Panc1 (cell line): ENCODE data around the gene ING2. TPM values are rescaled to one million over a fixed set of nuclear protein-coding genes. Genes with fewer than 3 reads are reported as not detected.
"Not testable (repeated sequence)": the region's sequence is repeated elsewhere in the genome, so short reads cannot be mapped to it uniquely, and the experiment has no call there.

Source experiments
- ATAC-seq: fragments of 200-7000 bp; cut with Tn5 transposase; 2 replicates; pipeline ENCODE4 v1.9.1; 2020; ENCODE audit warnings: mild to moderate bottlenecking, moderate library complexity
- BruUV-seq: library from RNA; stranded (reverse); fragments of 400-500 nt; replicated peaks from 2 replicates; lab custom pipeline; 2021; lab: Mats Ljungman, UMichigan
- CTCF ChIA-PET: fragments of 300-600 bp; sonication (Branson Sonifier 250); formaldehyde crosslinking; loops from one replicate; lab custom pipeline; 2022; ENCODE audit warnings: antibody characterized with exemption; lab: Charles Lee
- POLR2A ChIA-PET: fragments of 300-600 bp; sonication (Branson Sonifier 250); formaldehyde crosslinking; loops from one replicate; lab custom pipeline; 2022; ENCODE audit warnings: antibody characterized with exemption; lab: Charles Lee
- DNase-seq: peaks from one replicate; pipeline ENCODE4 v3.0.0-alpha.2; 2010; ENCODE audit warnings: low read depth, low spot score
- H3K27ac ChIP-seq: 2 replicates; pipeline ENCODE4 v1.5.1; 2011; ENCODE audit warnings: mild to moderate bottlenecking, low read length, inconsistent platforms
- H3K27me3 ChIP-seq: fragments of 200-500 bp; sonication (Bioruptor generic); 2 replicates; pipeline ENCODE4 v1.6.0; 2014; ENCODE audit warnings: low read length, inconsistent platforms; ENCODE audit not compliant: control insufficient read depth, insufficient read depth
- H3K36me3 ChIP-seq: fragments of 200-500 bp; sonication (Bioruptor generic); 2 replicates; pipeline ENCODE4 v1.5.1; 2014; ENCODE audit warnings: inconsistent platforms, mild to moderate bottlenecking, low read length, moderate library complexity; ENCODE audit not compliant: control insufficient read depth, insufficient read depth
- H3K4me1 ChIP-seq: 2 replicates; pipeline ENCODE4 v1.5.1; 2011; ENCODE audit warnings: inconsistent platforms, mild to moderate bottlenecking, low read length, moderate library complexity; ENCODE audit not compliant: control insufficient read depth, insufficient read depth
- H3K4me3 ChIP-seq, 2 experiments: 2 replicates each; pipeline ENCODE4 v1.5.1; 2011 to 2012; ENCODE audit warnings: low read depth in 2 of 2, low read length in 2 of 2, mild to moderate bottlenecking in 2 of 2, inconsistent platforms in 1 of 2, moderate library complexity in 1 of 2
- H3K9me3 ChIP-seq: fragments of 200-500 bp; sonication (Bioruptor generic); 2 replicates; pipeline ENCODE4 v1.5.1; 2014; ENCODE audit warnings: low read depth, mild to moderate bottlenecking, inconsistent platforms, low read length, moderate library complexity; ENCODE audit not compliant: control insufficient read depth, insufficient read depth
- CTCF ChIP-seq: fragments of 450-650 bp; IDR thresholded peaks from 2 replicates; pipeline ENCODE4 v1.5.1; 2017; ENCODE audit warnings: mild to moderate bottlenecking
- POLR2AphosphoS5 ChIP-seq: IDR thresholded peaks from 2 replicates; pipeline ENCODE4 v1.6.1; 2012; ENCODE audit warnings: mild to moderate bottlenecking, low read depth, low read length, moderate library complexity
- REST ChIP-seq, 2 experiments: IDR thresholded peaks; 2 replicates each; pipeline ENCODE4 v1.6.1; 2011 to 2012; ENCODE audit warnings: low read depth in 2 of 2, control low read depth in 1 of 2, low read length in 1 of 2, mild to moderate bottlenecking in 1 of 2, moderate library complexity in 1 of 2; ENCODE audit not compliant: insufficient read depth in 1 of 2
- SIN3A ChIP-seq: IDR thresholded peaks from 2 replicates; pipeline ENCODE4 v1.6.1; 2012; ENCODE audit warnings: low read depth, mild to moderate bottlenecking, low read length, moderate library complexity, borderline replicate concordance; ENCODE audit not compliant: insufficient read depth
- TCF7L2 ChIP-seq: IDR thresholded peaks from 2 replicates; pipeline ENCODE4 v1.6.1; 2011; ENCODE audit warnings: mild to moderate bottlenecking, low read depth, low read length, inconsistent platforms
- in situ Hi-C: cut with HindIII; loops from 2 replicates; pipeline ENCODE4 v1.10.0; 2016; ENCODE audit warnings: low sequenced_read_pairs, low pct_unique_long_range_greater_than_20kb
- intact Hi-C: fragments of 100-400 bp; cut with micrococcal nuclease; formaldehyde crosslinking; loops from one replicate; pipeline ENCODE4 v1.10.0; 2022; ENCODE audit not compliant: unreplicated experiment
- total RNA-seq: library from RNA; stranded (reverse); gene quantifications from one replicate; pipeline ENCODE4 v1.2.1, GENCODE V29; 2021; ENCODE audit not compliant: unreplicated experiment

ING2 gene
- total RNA-seq, 1 experiment from 2014 or later: 11.8 TPM

DNA sequence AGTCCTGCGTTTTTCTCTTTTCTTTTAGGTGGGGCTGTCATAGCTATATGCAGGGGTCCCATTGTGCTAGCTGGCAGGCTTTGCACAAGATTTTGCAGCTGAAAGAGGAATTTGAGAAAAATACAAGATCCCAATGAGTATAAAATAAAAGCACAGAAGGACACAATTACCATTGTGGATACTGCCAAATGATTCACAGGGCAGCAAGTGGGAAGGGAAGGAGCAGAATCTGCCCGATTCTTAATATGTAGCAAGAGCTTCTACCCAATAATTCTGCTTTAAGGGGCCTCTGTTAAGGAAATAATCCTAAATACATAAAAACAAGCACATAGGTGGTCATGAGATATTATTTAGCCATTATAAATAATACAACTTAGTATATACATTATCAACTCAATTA is 25.9 kb upstream of the ING2 start:
- in situ Hi-C loops (no loop called here), intact Hi-C loops (loop anchor here (10.0 kb wide), 1 partner anchor 326 kb away; no protein-coding TSS in a partner anchor)
- no peak overlapping the region for H3K27ac ChIP-seq
- TF ChIP-seq SIN3A (no peak), CTCF (no peak), TCF7L2 (no peak), REST (IDR thresholded peaks at IDR 0.05; ENCODE audit: insufficient read depth in 1 of 2, low read depth in 2 of 2, low read length in 1 of 2) (no peak), POLR2AphosphoS5 (no peak)
- CTCF ChIA-PET: no interaction called here
- DNase-seq (no peak), ATAC-seq (no peak)
- no peaks in the 10 kb centered on the region for H3K27me3 ChIP-seq
- H3K36me3 ChIP-seq: no peaks in the 10 kb centered on the region
- no TSS peak for BruUV-seq
- POLR2A ChIA-PET: interaction anchor here (0.6 kb wide), 1 partner anchor 95 kb away, joined by 4 read pairs; no protein-coding TSS in a partner anchor
- H3K4me1 ChIP-seq: no peaks in the 10 kb centered on the region; the same call in 1 of the 2 replicates
- H3K9me3 ChIP-seq: no peaks in the 10 kb centered on the region
- no peak overlapping the region for H3K4me3 ChIP-seq

DNA sequence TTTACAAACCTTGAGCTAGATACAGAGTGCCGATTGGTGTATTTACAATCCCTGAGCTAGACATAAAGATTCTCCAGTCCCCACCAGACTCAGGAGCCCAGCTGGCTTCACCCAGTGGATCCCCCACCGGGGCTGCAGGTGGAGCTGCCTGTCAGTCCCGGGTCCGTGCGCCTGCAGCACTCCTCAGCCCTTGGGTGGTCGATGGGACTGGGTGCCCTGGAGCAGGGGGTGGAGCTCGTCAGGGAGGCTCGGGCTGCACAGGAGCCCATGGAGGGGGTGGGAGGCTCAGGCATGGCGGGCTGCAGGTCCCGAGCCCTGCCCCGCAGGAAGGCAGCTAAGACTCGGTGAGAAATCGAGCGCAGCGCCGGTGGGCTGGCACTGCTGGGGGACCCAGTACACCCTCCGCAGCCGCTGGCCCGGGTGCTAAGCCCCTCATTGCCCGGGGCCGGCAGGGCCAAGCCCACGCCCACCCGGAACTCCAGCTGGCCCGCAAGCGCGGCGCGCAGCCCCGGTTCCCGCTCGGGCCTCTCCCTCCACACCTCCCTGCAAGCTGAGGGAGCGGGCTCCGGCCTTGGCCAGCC is 22.3 kb upstream of the ING2 start:
- BruUV-seq, DNase-seq, H3K4me1 ChIP-seq, ATAC-seq, H3K27me3 ChIP-seq, in situ Hi-C loops, POLR2A ChIA-PET, H3K36me3 ChIP-seq, H3K9me3 ChIP-seq, intact Hi-C loops, H3K4me3 ChIP-seq, H3K27ac ChIP-seq, CTCF ChIA-PET: not testable (repeated sequence)

GRCh38 chr4:183483997-183484396 is 20.9 kb upstream of the ING2 start:
- no peaks in the 10 kb centered on the region for H3K27me3 ChIP-seq
- H3K9me3 ChIP-seq: no peaks in the 10 kb centered on the region
- POLR2A ChIA-PET: no interaction called here
- H3K27ac ChIP-seq: no peak overlapping the region
- BruUV-seq: no TSS peak
- CTCF ChIA-PET: no interaction called here
- no peaks in the 10 kb centered on the region for H3K4me1 ChIP-seq
- in situ Hi-C loops: no loop called here
- ATAC-seq (no peak), DNase-seq (no peak)
- no peaks in the 10 kb centered on the region for H3K36me3 ChIP-seq
- intact Hi-C loops: no loop called here
- no peak for TF ChIP-seq REST (IDR thresholded peaks at IDR 0.05; ENCODE audit: insufficient read depth in 1 of 2, low read depth in 2 of 2, low read length in 1 of 2)
- no peak for TF ChIP-seq CTCF
- no peak for TF ChIP-seq POLR2AphosphoS5
- H3K4me3 ChIP-seq: no peak overlapping the region
